ENCODE measurements around the gene TMEM245.

TMEM245 gene

GRCh38 chr9:109100543-109101201, 19.1 kb downstream of the TMEM245 start:
- FAIRE-seq: no peak

- no peak for FAIRE-seq
Observed at GRCh38 chr9:109098960-109099308, 20.8 kb downstream of the TMEM245 start.

- no peak for FAIRE-seq
Observed at GRCh38 chr9:109098171-109098959, 21.4 kb downstream of the TMEM245 start.

GRCh38 chr9:109097146-109097545, 22.6 kb downstream of the TMEM245 start:
- no peak for FAIRE-seq

- FAIRE-seq: no peak
Observed at GRCh38 chr9:109095321-109095720, 24.4 kb downstream of the TMEM245 start.

GRCh38 chr9:109094268-109094667, 25.5 kb downstream of the TMEM245 start:
- no peak for FAIRE-seq

GRCh38 chr9:109092587-109092986, 27.2 kb downstream of the TMEM245 start:
- FAIRE-seq: no peak

- no peak for FAIRE-seq
Observed at GRCh38 chr9:109092051-109092580, 27.6 kb downstream of the TMEM245 start.

GRCh38 chr9:109088221-109088620, 31.5 kb downstream of the TMEM245 start:
- FAIRE-seq: no peak

GRCh38 chr9:109087795-109088194, 32.0 kb downstream of the TMEM245 start:
- no peak for FAIRE-seq

- no peak for FAIRE-seq
Observed at GRCh38 chr9:109086221-109086620, 33.5 kb downstream of the TMEM245 start.

- FAIRE-seq: no peak
Observed at GRCh38 chr9:109085510-109085909, 34.2 kb downstream of the TMEM245 start.

- no peak for FAIRE-seq
Observed at GRCh38 chr9:109083813-109084405, 35.8 kb downstream of the TMEM245 start.

- FAIRE-seq: no peak
Observed at GRCh38 chr9:109083141-109083540, 36.6 kb downstream of the TMEM245 start.

- FAIRE-seq: no peak
Observed at GRCh38 chr9:109082091-109082620, 37.6 kb downstream of the TMEM245 start.

- no peak for FAIRE-seq
Observed at GRCh38 chr9:109074236-109074889, 45.4 kb downstream of the TMEM245 start.

GRCh38 chr9:109072821-109073435, 46.8 kb downstream of the TMEM245 start:
- no peak for FAIRE-seq

- no peak for FAIRE-seq
Observed at GRCh38 chr9:109072133-109072692, 47.5 kb downstream of the TMEM245 start.

- FAIRE-seq: no peak
Observed at GRCh38 chr9:109068764-109069163, 51.0 kb downstream of the TMEM245 start.

GRCh38 chr9:109064963-109065702, 54.6 kb downstream of the TMEM245 start:
- FAIRE-seq: no peak

- FAIRE-seq: no peak
Observed at GRCh38 chr9:109063760-109064159, 56.0 kb downstream of the TMEM245 start.

GRCh38 chr9:109062543-109062942, 57.2 kb downstream of the TMEM245 start:
- no peak for FAIRE-seq

All from G401.6 (cell line).